IPS-18c (cell line): ENCODE results near the gene F2RL1.
"Not testable (repeated sequence)": the region's sequence is repeated elsewhere in the genome, so short reads cannot be mapped to it uniquely, and the experiment has no call there.

Source experiments
- H3K4me3 ChIP-seq: 2 replicates; pipeline ENCODE4 v1.7.0; 2013; ENCODE audit warnings: low read depth, mild to moderate bottlenecking, low read length, moderate library complexity; ENCODE audit not compliant: insufficient read depth
- H3K9me3 ChIP-seq: one replicate; pipeline ENCODE4 v1.6.1; 2013; ENCODE audit warnings: mild to moderate bottlenecking, low read length, moderate library complexity; ENCODE audit not compliant: control insufficient read depth, insufficient read depth

Gene F2RL1

GRCh38 chr5:76818844-76819831 lies at the start of gene F2RL1:
Gene F2RL1 (plus strand): TSS chr5:76819030. CDS start chr5:76819183, 153 bp downstream.
- Histone ChIP-seq H3K9me3 (no peaks in the 10 kb centered on the region), H3K4me3 (peak within 1 kb of the TSS; percentile 89)

GRCh38 chr5:76771041-76771440 lies 47.8 kb upstream of the F2RL1 start:
- H3K9me3 ChIP-seq, H3K4me3 ChIP-seq: not testable (repeated sequence)

- Histone ChIP-seq H3K4me3 (no peak overlapping the region), H3K9me3 (peaks cover 2% of the 10 kb centered on the region)
These were observed 47.0 kb upstream of the F2RL1 start for GRCh38 chr5:76771705-76772405.

- Histone ChIP-seq H3K4me3 (no peak overlapping the region), H3K9me3 (peaks cover 2% of the 10 kb centered on the region)
These were observed 42.9 kb upstream of the F2RL1 start for GRCh38 chr5:76775921-76776320.

GRCh38 chr5:76776391-76776790 lies 42.4 kb upstream of the F2RL1 start:
- Histone ChIP-seq H3K4me3 (no peak overlapping the region), H3K9me3 (peaks cover 2% of the 10 kb centered on the region)

GRCh38 chr5:76780616-76781015 lies 38.2 kb upstream of the F2RL1 start:
- not testable (repeated sequence) for H3K9me3 ChIP-seq, H3K4me3 ChIP-seq

GRCh38 chr5:76781775-76782174 lies 37.1 kb upstream of the F2RL1 start:
- H3K4me3 ChIP-seq: no peak overlapping the region
- peaks cover 1% of the 10 kb centered on the region for H3K9me3 ChIP-seq

GRCh38 chr5:76782444-76782843 lies 36.4 kb upstream of the F2RL1 start:
- H3K4me3 ChIP-seq: no peak overlapping the region
- H3K9me3 ChIP-seq: no peaks in the 10 kb centered on the region

- H3K4me3 ChIP-seq: no peak overlapping the region
These were observed 31.6 kb upstream of the F2RL1 start for GRCh38 chr5:76787237-76787636.

GRCh38 chr5:76788362-76788761 lies 30.5 kb upstream of the F2RL1 start:
- Histone ChIP-seq H3K4me3 (no peak overlapping the region), H3K9me3 (peaks cover 2% of the 10 kb centered on the region)

More at GRCh38 chr5:76787237-76787636, 31.6 kb upstream of the F2RL1 start:
- peaks cover 2% of the 10 kb centered on the region for H3K9me3 ChIP-seq

- not testable (repeated sequence) for H3K9me3 ChIP-seq, H3K4me3 ChIP-seq
These were observed 29.6 kb upstream of the F2RL1 start for GRCh38 chr5:76789275-76789674.

- Histone ChIP-seq H3K4me3 (no peak overlapping the region), H3K9me3 (peaks cover 2% of the 10 kb centered on the region)
These were observed 28.7 kb upstream of the F2RL1 start for GRCh38 chr5:76789991-76790581.

GRCh38 chr5:76790632-76791290 lies 28.1 kb upstream of the F2RL1 start:
- no peak overlapping the region for H3K4me3 ChIP-seq
- H3K9me3 ChIP-seq: peaks cover 2% of the 10 kb centered on the region

GRCh38 chr5:76791461-76791860 lies 27.4 kb upstream of the F2RL1 start:
- Histone ChIP-seq H3K9me3 (peaks cover 2% of the 10 kb centered on the region), H3K4me3 (no peak overlapping the region)

- no peaks in the 10 kb centered on the region for H3K9me3 ChIP-seq
These were observed 24.0 kb upstream of the F2RL1 start for GRCh38 chr5:76794871-76795270.

GRCh38 chr5:76799588-76799987 lies 19.2 kb upstream of the F2RL1 start:
- no peaks in the 10 kb centered on the region for H3K9me3 ChIP-seq
- no peak overlapping the region for H3K4me3 ChIP-seq

More at GRCh38 chr5:76794871-76795270, 24.0 kb upstream of the F2RL1 start:
- H3K4me3 ChIP-seq: no peak overlapping the region

GRCh38 chr5:76800579-76800978 lies 18.3 kb upstream of the F2RL1 start:
- no peaks in the 10 kb centered on the region for H3K9me3 ChIP-seq
- H3K4me3 ChIP-seq: no peak overlapping the region
